Fibroblast of lung (primary cell): Measurements from ENCODE around the gene IGF2BP2. TPM values are rescaled to one million over a fixed set of nuclear protein-coding genes. Genes with fewer than 3 reads are reported as not detected.
"Not testable (repeated sequence)": the region's sequence is repeated elsewhere in the genome, so short reads cannot be mapped to it uniquely, and the experiment has no call there.

Source experiments
- DNase-seq, 2 donors: peaks; one replicate each; pipeline versions ENCODE4 v3.0.0 to v3.0.0-alpha.2; 2010; ENCODE audit warnings: low read depth in 2 of 2
- H2AFZ ChIP-seq: 2 replicates; pipeline ENCODE4 v1.5.1; 2012; ENCODE audit warnings: low read length, control low read depth, inconsistent platforms
- H3K27ac ChIP-seq: 2 replicates; pipeline ENCODE4 v1.5.1; 2011; ENCODE audit warnings: low read length, control low read depth; ENCODE audit not compliant: insufficient read depth
- H3K27me3 ChIP-seq: 2 replicates; pipeline ENCODE4 v1.5.1; 2011; ENCODE audit warnings: mild to moderate bottlenecking, low read length; ENCODE audit not compliant: control insufficient read depth, insufficient read depth
- H3K36me3 ChIP-seq: 2 replicates; pipeline ENCODE4 v1.5.1; 2011; ENCODE audit warnings: low read length; ENCODE audit not compliant: control insufficient read depth, insufficient read depth
- H3K4me1 ChIP-seq: 2 replicates; pipeline ENCODE4 v1.5.1; 2011; ENCODE audit warnings: low read length; ENCODE audit not compliant: control insufficient read depth, insufficient read depth; ENCODE audit errors: extremely low read depth
- H3K4me2 ChIP-seq: 2 replicates; pipeline ENCODE4 v1.5.1; 2011; ENCODE audit warnings: low read length, control low read depth; ENCODE audit not compliant: insufficient read depth; ENCODE audit errors: extremely low read depth
- H3K4me3 ChIP-seq, 4 experiments: fragments of 200-600 bp in 1 of 4; sonication (generic) in 1 of 4; replicated peaks in 1 of 4; 2 replicates each; pipeline ENCODE4 v1.5.1; 2011 to 2016; ENCODE audit warnings: low read length in 4 of 4, low read depth in 3 of 4, mild to moderate bottlenecking in 3 of 4, control low read depth in 2 of 4, inconsistent platforms in 1 of 4, mixed read lengths in 1 of 4; ENCODE audit not compliant: insufficient read depth in 1 of 4; ENCODE audit errors: control extremely low read depth in 1 of 4
- H3K79me2 ChIP-seq: 2 replicates; pipeline ENCODE4 v1.5.1; 2012; ENCODE audit warnings: mild to moderate bottlenecking, low read length, inconsistent platforms; ENCODE audit not compliant: control insufficient read depth, insufficient read depth
- H3K9ac ChIP-seq: 2 replicates; pipeline ENCODE4 v1.5.1; 2011; ENCODE audit warnings: mild to moderate bottlenecking, low read length, control low read depth; ENCODE audit not compliant: insufficient read depth
- H3K9me3 ChIP-seq: 2 replicates; pipeline ENCODE4 v1.5.1; 2012; ENCODE audit warnings: low read depth, low read length; ENCODE audit not compliant: control insufficient read depth, insufficient read depth
- H4K20me1 ChIP-seq: 2 replicates; pipeline ENCODE4 v1.5.1; 2011; ENCODE audit warnings: low read length; ENCODE audit not compliant: control insufficient read depth, insufficient read depth; ENCODE audit errors: extremely low read depth
- EZH2 ChIP-seq: IDR thresholded peaks from 2 replicates; pipeline ENCODE4 v1.5.1; 2012; ENCODE audit warnings: low read length, control low read depth, mild to moderate bottlenecking; ENCODE audit errors: missing control alignments
- polyA plus RNA-seq, 2 donors: library from polyadenylated mRNA; depleted of rRNA in 1 of 2; stranded (reverse) in 1 of 2; unstranded in 1 of 2; fragments of >200 nt; gene quantifications; 2 replicates each; pipeline ENCODE4 v1.2.1, GENCODE V29; 2011 to 2012; ENCODE audit warnings: missing spikeins in 1 of 2
- total RNA-seq: library from RNA; depleted of rRNA; stranded (reverse); fragments of >200 nt; gene quantifications from 2 replicates; pipeline ENCODE4 v1.2.1, GENCODE V29; 2014
- TF ChIP-seq, protein P1 (sequence below), 2 donors: IDR thresholded peaks in 1 of 2; conservative IDR thresholded peaks in 1 of 2; 1 replicate in 1 of 2; 2 replicates in 1 of 2; pipeline ENCODE4 v1.5.1; 2011 to 2012; ENCODE audit warnings: low read length in 2 of 2, control low read depth in 1 of 2, inconsistent platforms in 1 of 2, low read depth in 1 of 2, mild to moderate bottlenecking in 1 of 2

The IGF2BP2 gene
- total and polyA plus RNA-seq, 2 donors (not counting 1 experiment from before 2014, with no cell fraction given): 5.5 to 46.1 TPM

DNA sequence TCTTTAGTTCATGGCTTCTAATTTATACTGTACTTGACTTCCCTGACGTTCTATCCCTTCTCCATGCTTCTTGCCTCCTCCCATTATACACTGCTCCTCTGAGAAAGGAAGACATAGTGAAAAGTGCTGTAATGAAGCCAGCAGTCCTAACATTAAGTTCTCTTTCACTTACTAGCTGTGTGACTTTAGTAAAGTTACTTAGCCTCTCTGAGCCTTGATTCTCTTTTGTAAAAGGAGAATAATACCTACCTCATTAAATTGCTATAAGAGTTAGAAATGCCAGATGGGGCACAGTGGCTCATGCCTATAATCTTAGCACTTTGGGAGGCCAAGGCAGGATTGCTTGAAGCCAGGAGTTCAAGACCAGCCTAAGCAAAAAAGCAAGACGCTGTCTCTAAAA is 18.8 kb upstream of the IGF2BP2 start:
- peaks cover 6% of the 10 kb centered on the region for H3K27me3 ChIP-seq
- H3K36me3 ChIP-seq: no peaks in the 10 kb centered on the region
- H3K4me3 ChIP-seq: no peak overlapping the region
- no peak for DNase-seq
- no peak overlapping the region for H3K9ac ChIP-seq
- H3K9me3 ChIP-seq: no peaks in the 10 kb centered on the region
- H3K27ac ChIP-seq: no peak overlapping the region
- TF ChIP-seq, protein P1, sequence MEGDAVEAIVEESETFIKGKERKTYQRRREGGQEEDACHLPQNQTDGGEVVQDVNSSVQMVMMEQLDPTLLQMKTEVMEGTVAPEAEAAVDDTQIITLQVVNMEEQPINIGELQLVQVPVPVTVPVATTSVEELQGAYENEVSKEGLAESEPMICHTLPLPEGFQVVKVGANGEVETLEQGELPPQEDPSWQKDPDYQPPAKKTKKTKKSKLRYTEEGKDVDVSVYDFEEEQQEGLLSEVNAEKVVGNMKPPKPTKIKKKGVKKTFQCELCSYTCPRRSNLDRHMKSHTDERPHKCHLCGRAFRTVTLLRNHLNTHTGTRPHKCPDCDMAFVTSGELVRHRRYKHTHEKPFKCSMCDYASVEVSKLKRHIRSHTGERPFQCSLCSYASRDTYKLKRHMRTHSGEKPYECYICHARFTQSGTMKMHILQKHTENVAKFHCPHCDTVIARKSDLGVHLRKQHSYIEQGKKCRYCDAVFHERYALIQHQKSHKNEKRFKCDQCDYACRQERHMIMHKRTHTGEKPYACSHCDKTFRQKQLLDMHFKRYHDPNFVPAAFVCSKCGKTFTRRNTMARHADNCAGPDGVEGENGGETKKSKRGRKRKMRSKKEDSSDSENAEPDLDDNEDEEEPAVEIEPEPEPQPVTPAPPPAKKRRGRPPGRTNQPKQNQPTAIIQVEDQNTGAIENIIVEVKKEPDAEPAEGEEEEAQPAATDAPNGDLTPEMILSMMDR (conservative IDR thresholded peaks at IDR 0.05 in 1 of 2, IDR thresholded peaks at IDR 0.05 in 1 of 2; ENCODE audit: low read depth in 1 of 2, low read length in 2 of 2): no peak
- TF ChIP-seq EZH2: no peak
- H3K4me2 ChIP-seq: no peak overlapping the region
- H2AFZ ChIP-seq: no peak overlapping the region
- H3K79me2 ChIP-seq: no peaks in the 10 kb centered on the region
- H3K4me1 ChIP-seq: no peaks in the 10 kb centered on the region
- H4K20me1 ChIP-seq: no peaks in the 10 kb centered on the region

- no peak overlapping the region for H3K27ac ChIP-seq
- no peaks in the 10 kb centered on the region for H3K36me3 ChIP-seq
- peaks cover 6% of the 10 kb centered on the region for H3K27me3 ChIP-seq
- no peak for TF ChIP-seq EZH2
- TF ChIP-seq, protein P1 (conservative IDR thresholded peaks at IDR 0.05 in 1 of 2, IDR thresholded peaks at IDR 0.05 in 1 of 2; ENCODE audit: low read depth in 1 of 2, low read length in 2 of 2): no peak
- no peak overlapping the region for H3K4me3 ChIP-seq
- H3K4me1 ChIP-seq: no peaks in the 10 kb centered on the region
- no peak overlapping the region for H3K9ac ChIP-seq
- no peaks in the 10 kb centered on the region for H4K20me1 ChIP-seq
- H3K79me2 ChIP-seq: no peaks in the 10 kb centered on the region
- no peak for DNase-seq
- no peak overlapping the region for H3K4me2 ChIP-seq
- no peak overlapping the region for H2AFZ ChIP-seq
- no peaks in the 10 kb centered on the region for H3K9me3 ChIP-seq
These were observed 18.3 kb upstream of the IGF2BP2 start for GRCh38 chr3:185843126-185843525.

DNA sequence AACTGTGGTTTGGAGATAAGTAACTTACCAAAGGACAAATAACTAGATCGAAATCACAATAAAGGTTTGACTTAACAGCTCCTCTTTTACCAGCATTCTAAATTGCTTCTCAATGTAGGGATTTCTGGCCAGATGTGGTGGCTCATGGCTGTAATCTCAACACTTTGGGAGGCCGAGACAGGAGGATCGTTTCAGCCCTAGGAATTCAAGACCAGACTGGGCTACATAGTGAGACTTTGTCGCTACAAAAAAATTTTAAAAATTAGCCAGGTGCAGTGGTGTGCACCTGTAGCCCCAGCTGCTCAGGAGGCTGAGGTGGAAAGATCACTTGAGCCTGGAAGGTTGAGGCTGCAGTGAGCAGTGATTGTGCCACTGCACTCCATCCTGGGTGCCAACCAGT is 17.4 kb upstream of the IGF2BP2 start:
- Histone ChIP-seq H4K20me1 (no peaks in the 10 kb centered on the region), H3K4me3 (no peak overlapping the region), H3K79me2 (no peaks in the 10 kb centered on the region), H2AFZ (no peak overlapping the region), H3K9ac (no peak overlapping the region), H3K27me3 (peaks cover 6% of the 10 kb centered on the region), H3K9me3 (no peaks in the 10 kb centered on the region), H3K4me2 (no peak overlapping the region), H3K27ac (no peak overlapping the region), H3K4me1 (no peaks in the 10 kb centered on the region), H3K36me3 (no peaks in the 10 kb centered on the region)
- DNase-seq: no peak
- TF ChIP-seq, protein P1 (conservative IDR thresholded peaks at IDR 0.05 in 1 of 2, IDR thresholded peaks at IDR 0.05 in 1 of 2; ENCODE audit: low read depth in 1 of 2, low read length in 2 of 2): no peak
- no peak for TF ChIP-seq EZH2

GRCh38 chr3:185838417-185838989 is 13.7 kb upstream of the IGF2BP2 start:
- H3K9ac ChIP-seq: not testable (repeated sequence)

More at GRCh38 chr3:185838417-185838989, 13.7 kb upstream of the IGF2BP2 start:
- H3K36me3 ChIP-seq, H2AFZ ChIP-seq, H3K4me1 ChIP-seq, H3K4me3 ChIP-seq, DNase-seq, H3K27me3 ChIP-seq, H3K27ac ChIP-seq, H3K79me2 ChIP-seq, H3K9me3 ChIP-seq, H4K20me1 ChIP-seq, H3K4me2 ChIP-seq: not testable (repeated sequence)
